Raji (cell line): ENCODE data around the gene RNF220.
A peak's percentile ranks its signal among the peaks of the same experiment; 100 is the strongest.

Source experiments
- POLR2A ChIP-seq: IDR thresholded peaks from 2 replicates; pipeline ENCODE4 v1.6.1; 2011; ENCODE audit warnings: low read depth, low read length, control low read depth; ENCODE audit not compliant: insufficient read depth

The RNF220 gene

DNA sequence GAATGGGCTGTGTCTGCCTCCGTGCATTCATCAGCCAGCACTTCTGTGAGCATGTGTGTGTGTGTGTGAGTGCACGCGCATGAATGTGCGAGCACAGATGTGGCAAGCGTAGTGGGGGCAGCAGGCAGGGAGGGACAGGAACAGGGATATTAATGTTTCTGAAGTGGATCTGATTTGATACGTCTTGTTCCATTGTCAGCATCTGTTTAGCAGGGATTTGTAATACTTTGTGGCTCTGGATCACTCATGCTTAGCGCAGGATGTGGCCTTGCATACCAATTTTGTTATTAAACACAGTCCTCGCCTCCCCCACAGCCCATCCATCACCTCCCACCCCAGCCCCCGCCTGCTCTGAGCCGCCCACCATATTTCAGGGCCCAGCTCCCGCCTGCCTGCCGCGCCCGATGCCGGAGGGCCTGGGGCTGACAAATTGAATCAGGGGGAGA lies 216.8 kb downstream of the RNF220 start:
- no peak for TF ChIP-seq POLR2A

DNA sequence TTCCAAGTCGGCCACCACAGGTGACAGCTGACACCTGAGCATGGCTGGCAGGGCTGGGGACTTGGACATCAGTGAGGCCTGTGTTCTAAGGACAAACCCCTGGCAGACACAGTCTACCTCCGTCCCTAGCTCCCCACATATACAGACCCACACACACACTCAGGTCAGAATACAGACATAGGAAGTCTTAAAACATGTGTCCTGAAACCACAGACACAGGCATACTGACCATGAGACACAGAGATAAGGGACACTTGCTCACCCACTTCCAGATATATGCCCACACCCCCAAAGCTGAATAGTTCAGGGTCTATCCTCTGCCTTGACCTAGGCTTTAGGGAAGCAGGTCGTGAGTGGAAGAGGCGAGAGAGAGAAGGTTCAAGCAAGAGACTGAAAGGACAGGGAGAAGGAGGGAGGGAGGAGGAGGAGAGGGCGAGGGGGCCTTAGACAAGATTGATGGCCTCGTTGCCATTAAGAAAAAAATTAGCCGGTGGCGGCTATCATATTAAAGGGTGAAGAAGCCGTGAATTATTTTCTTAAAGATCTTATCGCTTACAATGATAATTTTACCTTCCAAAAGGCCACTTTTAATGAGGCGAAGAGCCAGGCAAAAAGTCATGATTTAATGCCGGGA lies 219.3 kb downstream of the RNF220 start:
- no peak for TF ChIP-seq POLR2A

- no peak for TF ChIP-seq POLR2A
These were observed 220.3 kb downstream of the RNF220 start for GRCh38 chr1:44625348-44625747.

DNA sequence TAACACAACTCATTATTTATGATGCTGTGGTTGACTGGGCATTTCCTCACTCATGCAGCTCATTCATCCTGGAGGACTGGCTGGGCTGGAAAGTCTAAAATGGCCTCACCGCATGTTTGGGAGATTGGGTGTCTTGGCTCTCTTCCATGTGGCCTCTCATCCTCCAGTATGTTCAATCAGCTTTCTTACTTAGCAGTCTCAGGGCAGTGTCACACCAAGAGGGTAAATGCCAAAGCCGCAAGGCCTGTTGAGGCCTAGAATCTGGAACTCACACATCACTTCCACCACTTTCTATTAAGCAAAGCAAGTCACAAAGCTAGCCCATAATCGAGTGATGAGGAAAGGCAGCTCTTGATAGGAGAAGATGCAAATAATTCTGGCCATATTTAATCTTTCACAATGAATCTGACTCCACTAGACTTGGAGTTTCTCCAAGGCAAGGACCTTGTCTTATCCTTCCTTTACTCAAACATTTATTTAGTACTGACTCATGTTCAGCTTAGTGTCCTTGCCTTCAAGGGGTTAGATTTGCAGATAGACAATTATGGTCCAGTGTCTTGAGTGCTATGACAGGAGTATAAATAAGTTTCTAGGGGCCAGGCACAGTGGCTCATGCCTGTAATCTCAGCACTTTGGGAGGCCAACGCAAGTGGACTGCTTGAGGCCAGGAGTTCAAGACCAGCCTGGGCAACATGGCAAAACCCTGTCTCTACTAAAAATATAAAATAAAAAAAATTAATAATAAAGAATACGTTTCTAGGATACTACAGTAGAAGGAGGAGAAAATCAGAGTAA lies 224.1 kb downstream of the RNF220 start:
- no peak for TF ChIP-seq POLR2A

DNA sequence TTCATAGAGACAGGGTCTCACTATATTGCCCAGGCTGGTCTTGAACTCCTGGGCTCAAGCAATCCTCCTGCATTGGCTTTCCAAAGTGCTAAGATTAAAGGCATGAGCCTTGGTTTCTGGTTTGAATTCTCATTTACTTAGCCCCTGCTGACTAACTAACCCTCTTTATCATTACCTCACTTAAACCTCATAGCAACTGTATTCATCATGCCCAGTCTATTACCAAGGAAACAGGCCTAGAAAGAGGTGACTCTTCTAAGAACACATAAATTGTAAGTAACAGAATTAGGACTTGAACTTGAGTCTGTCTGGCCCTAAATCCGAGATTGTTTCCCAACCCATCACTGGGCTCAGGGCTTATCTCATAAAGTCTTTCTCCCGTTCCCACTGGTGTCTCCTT lies 225.1 kb downstream of the RNF220 start:
- TF ChIP-seq POLR2A = no peak

GRCh38 chr1:44631333-44631646 lies 226.2 kb downstream of the RNF220 start:
- no peak for TF ChIP-seq POLR2A

- TF ChIP-seq POLR2A = peak; percentile 75
These were observed 226.8 kb downstream of the RNF220 start for GRCh38 chr1:44631647-44632539.

- TF ChIP-seq POLR2A = 0 out of 2 replicates have a peak, but pooled peaks have one; percentile 3
These were observed 227.5 kb downstream of the RNF220 start for GRCh38 chr1:44632598-44632997.

- TF ChIP-seq POLR2A = no peak
These were observed 229.6 kb downstream of the RNF220 start for GRCh38 chr1:44634606-44635189.

DNA sequence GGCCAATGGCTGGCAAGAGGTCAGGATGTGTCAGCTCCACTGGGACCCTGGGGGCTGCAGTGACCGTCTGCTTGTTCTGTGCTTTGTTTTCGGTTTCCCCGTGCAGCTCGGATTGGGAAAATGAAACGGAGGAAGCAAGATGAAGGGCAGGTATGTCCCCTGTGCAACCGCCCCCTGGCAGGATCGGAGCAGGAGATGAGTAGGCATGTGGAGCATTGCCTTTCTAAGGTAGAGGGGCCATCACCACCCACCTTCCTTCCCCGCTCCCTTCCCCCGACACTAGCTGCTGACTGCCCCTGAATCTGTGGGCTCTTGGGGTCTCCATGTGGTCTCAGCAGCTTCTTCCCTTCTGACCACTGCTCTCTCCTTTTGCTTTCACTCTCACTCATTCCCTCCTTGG lies 230.4 kb downstream of the RNF220 start:
- TF ChIP-seq POLR2A = no peak

GRCh38 chr1:44636083-44636687 lies 231.1 kb downstream of the RNF220 start:
- TF ChIP-seq POLR2A = no peak

GRCh38 chr1:44636688-44637598 lies 231.9 kb downstream of the RNF220 start:
- TF ChIP-seq POLR2A = no peak

DNA sequence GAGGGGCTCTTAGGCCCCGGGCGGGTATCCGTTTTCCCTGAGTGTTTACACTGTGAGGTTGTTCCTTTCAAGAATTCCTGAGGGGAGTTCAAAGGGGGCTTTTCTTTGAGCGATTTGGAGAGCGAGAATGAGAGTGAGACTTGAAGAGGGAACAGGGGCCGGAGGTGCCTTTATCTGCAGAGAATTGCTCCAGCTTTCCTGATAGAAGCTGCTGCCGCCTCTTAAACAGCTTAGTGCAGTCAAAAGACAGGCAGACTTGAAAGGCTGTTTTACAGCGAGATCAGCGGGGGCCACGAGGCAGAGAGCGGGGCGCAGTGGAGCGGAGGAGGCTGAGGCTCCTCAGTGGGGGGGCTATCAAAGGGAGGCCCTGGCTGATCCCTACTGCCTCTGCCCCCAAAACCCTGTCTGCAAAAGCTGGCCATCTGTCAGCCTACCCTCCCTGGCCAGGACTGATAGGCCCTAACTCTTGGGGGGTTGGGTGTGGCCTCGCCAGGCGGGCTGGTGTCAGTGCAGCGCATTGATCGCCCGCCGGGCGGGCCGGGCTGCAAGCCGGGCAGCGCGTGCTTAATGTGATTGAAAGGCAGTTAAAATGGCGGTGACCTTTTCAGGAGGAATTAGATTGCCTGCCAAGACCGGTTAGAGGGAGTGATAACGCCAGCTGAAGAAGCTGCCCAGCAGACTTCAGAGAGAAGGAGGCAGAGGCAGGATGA lies 232.8 kb downstream of the RNF220 start:
- TF ChIP-seq POLR2A = no peak
